Adipocyte (in vitro differentiated cells): ENCODE measurements around the gene PPM1A.

Source experiments
- DNase-seq: peaks from one replicate; pipeline ENCODE4 v3.0.0-alpha.2; 2015; ENCODE audit warnings: low read depth
- H3K27me3 ChIP-seq: replicated peaks from 2 replicates; pipeline ENCODE4 v1.7.0; 2013; ENCODE audit warnings: mild to moderate bottlenecking, low read length, moderate library complexity; ENCODE audit not compliant: control insufficient read depth, insufficient read depth
- H3K36me3 ChIP-seq: 2 replicates; pipeline ENCODE4 v1.7.0; 2013; ENCODE audit warnings: low read length, mild to moderate bottlenecking, moderate library complexity; ENCODE audit not compliant: control insufficient read depth, insufficient read depth, severe bottlenecking
- H3K4me1 ChIP-seq: 2 replicates; pipeline ENCODE4 v1.7.0; 2013; ENCODE audit warnings: mild to moderate bottlenecking, low read length, moderate library complexity; ENCODE audit not compliant: control insufficient read depth, insufficient read depth
- H3K4me3 ChIP-seq: 2 replicates; pipeline ENCODE4 v1.7.0; 2013; ENCODE audit warnings: mild to moderate bottlenecking, low read length, moderate library complexity
- H3K9ac ChIP-seq: 2 replicates; pipeline ENCODE4 v1.7.0; 2013; ENCODE audit warnings: mild to moderate bottlenecking, low read length, moderate library complexity
- H3K9me3 ChIP-seq: 2 replicates; pipeline ENCODE4 v1.7.0; 2013; ENCODE audit warnings: mild to moderate bottlenecking, low read length, moderate library complexity; ENCODE audit not compliant: control insufficient read depth

Gene PPM1A

DNA sequence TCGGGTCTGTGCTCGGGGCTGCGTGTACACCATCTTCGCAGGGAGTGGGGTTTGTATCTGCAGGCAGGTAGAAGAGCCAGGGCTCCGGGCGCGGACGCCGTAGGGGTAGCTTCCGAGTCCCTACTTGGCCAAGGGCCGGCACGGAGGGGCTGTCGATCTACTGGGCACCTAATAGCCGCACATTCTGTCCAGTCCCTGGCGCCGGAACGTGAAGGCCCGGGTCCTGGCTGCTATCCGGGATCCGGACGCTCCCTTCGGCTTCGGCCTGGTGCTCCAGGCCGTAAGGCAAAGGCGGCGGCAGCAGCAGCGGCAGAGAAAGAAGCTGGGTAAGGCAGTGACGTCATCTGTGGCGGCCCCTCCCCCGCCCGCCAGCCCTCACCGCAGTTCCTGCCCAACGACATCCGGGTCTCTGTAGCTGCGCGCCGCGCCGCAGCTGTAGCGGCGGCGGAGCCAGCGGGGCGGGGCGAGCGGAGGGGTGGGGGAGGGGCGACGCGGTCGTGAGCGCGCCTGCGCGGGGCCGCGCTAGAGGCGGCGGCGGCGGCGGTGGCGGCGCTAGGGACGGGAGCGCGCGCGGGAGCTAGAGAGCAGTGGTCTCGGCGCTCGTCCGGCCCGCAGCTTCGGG is at the start of gene PPM1A:
TSS of gene PPM1A (plus strand) at position 525 of the 622 bp plus-strand sequence. CDS start 33,483 bp downstream, outside the sequence.
- H3K4me3 ChIP-seq, result peak within 1 kb of the TSS; percentile 96
- H3K9me3 ChIP-seq, result no peaks in the 10 kb centered on the region
- H3K36me3 ChIP-seq, result no peaks in the 10 kb centered on the region
- DNase-seq, result peak; percentile 96
- peaks cover 33% of the 10 kb centered on the region for H3K4me1 ChIP-seq
- peak within 1 kb of the TSS; percentile 97 for H3K9ac ChIP-seq
- no peaks in the 10 kb centered on the region for H3K27me3 ChIP-seq

DNA sequence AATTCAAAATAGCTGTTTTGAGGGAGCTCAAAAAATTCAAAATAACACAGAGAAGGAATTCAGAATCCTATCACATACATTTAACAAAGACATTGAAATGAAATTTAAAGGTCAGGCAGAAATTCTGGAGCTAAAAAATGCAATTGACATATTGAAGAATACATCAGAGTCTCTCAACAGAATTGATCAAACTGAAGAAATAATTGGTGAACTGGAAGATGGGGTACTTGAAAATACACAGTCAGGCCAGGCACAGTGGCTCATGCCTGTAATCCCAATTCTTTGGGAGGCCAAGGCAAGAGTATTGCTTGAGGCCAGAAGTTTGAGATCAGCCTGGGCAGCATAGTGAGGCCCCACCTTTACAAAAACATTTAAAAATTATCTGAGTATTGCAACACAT is 49.7 kb upstream of the PPM1A start:
- no peaks in the 10 kb centered on the region for H3K27me3 ChIP-seq
- H3K9ac ChIP-seq, result no peak overlapping the region
- no peak for DNase-seq
- H3K9me3 ChIP-seq, result peaks cover 9% of the 10 kb centered on the region
- peaks cover 5% of the 10 kb centered on the region for H3K4me1 ChIP-seq
- H3K36me3 ChIP-seq, result no peaks in the 10 kb centered on the region
- H3K4me3 ChIP-seq, result no peak overlapping the region

DNA sequence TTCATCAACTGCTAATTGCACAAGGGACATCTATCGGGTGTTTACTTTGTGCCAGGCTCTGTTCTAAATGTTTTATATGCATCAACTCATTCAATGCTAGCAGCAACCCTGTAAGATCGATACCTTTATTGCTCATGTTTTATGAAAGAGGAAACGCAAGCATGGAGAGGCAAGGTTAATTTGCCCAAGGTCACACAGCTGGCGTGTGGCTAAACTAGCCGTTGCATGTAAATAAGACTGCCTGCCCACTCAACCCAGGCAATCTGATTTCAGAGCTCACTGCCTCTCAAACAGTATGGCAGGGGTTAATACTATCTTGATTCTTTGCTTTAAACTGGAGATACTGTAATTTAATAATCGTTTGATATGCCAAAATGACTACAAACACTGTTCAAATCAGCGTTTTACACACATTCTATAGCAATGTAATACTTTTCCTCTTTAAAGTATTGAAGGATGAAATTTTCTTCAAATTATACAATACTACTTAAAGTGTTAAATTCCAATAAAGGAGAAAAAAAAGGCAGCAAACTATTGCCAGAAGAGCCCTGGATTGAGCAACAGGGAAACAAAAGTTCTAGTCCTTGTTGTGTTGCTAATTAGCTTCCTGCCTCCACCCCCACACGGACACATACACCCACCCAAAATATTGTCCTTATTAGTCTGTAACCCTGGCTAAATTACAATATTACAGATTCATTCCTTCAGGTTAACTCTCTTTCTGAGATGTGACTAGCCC is 44.7 kb upstream of the PPM1A start:
- no peaks in the 10 kb centered on the region for H3K36me3 ChIP-seq
- no peak for DNase-seq
- H3K9ac ChIP-seq, result no peak overlapping the region
- peaks cover 4% of the 10 kb centered on the region for H3K27me3 ChIP-seq
- H3K4me1 ChIP-seq, result peaks cover 8% of the 10 kb centered on the region
- peaks cover 9% of the 10 kb centered on the region for H3K9me3 ChIP-seq
- no peak overlapping the region for H3K4me3 ChIP-seq

DNA sequence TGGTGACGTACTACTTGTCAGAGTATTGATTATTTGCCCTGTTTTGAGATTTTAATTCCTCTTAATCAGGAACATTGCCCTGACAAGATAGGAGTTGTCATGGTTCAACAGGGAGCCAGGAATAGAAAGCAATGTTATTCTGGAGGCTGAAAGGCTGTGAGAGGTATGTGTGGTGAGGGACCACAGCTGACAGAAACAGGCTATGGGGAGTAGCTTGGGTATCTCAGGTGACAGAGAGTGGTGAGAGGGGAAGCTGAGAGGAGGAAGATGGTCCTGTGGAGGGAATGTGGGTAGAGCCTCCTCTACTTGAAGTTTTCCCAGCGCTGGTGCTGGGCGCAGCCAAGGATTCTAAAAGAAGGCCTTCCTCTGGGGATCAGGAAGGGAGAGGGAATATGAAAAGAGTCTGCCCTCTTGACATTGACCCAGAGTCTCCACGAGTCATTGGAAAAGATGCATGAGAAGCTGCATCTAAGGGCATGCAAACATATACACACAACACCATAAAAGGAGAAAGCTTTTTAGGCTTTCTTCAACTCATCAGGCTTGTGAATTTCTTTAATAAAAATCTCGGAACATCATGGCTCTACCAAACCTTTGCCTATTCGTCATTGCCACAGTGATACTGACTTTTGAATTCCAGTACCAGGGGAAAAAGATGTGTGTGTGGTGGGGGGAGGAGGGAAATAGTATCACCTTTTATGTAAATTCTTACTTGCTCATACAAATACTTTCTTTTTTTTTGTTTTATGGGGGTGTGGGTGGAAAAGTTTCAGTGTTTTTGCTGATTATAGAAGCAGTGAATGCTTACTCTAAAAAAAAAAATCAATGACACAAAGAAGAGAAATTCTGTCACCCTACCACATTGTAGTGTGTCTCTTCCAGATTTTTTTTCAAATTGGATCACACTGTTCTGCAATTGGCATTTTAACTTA is 43.9 kb upstream of the PPM1A start:
- Histone ChIP-seq H3K9ac (no peak overlapping the region), H3K4me1 (peaks cover 8% of the 10 kb centered on the region), H3K4me3 (no peak overlapping the region), H3K27me3 (peaks cover 4% of the 10 kb centered on the region), H3K36me3 (no peaks in the 10 kb centered on the region), H3K9me3 (peaks cover 1% of the 10 kb centered on the region)
- no peak for DNase-seq

DNA sequence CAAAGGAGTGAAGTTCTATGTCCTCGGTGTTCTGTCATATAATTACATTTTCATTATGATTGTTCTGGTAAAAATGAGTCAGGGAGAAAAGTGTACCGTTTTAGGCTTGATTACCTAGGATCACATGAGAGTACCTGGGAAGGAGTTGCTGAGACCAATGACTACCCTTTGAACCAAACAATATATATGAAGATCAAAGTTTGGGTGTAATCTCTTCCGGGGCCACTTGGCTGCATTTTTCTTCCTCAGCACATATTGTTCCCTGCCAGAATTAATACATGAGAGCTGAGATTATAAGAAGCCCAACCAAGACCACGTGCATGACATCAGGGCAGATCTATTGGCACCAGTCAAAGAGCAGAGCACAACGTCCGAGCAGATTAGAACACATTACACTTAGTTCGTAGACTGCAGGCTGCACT is 42.8 kb upstream of the PPM1A start:
- no peaks in the 10 kb centered on the region for H3K9me3 ChIP-seq
- H3K36me3 ChIP-seq, result no peaks in the 10 kb centered on the region
- DNase-seq, result no peak
- peaks cover 4% of the 10 kb centered on the region for H3K27me3 ChIP-seq
- H3K4me3 ChIP-seq, result no peak overlapping the region
- peaks cover 8% of the 10 kb centered on the region for H3K4me1 ChIP-seq
- H3K9ac ChIP-seq, result no peak overlapping the region

DNA sequence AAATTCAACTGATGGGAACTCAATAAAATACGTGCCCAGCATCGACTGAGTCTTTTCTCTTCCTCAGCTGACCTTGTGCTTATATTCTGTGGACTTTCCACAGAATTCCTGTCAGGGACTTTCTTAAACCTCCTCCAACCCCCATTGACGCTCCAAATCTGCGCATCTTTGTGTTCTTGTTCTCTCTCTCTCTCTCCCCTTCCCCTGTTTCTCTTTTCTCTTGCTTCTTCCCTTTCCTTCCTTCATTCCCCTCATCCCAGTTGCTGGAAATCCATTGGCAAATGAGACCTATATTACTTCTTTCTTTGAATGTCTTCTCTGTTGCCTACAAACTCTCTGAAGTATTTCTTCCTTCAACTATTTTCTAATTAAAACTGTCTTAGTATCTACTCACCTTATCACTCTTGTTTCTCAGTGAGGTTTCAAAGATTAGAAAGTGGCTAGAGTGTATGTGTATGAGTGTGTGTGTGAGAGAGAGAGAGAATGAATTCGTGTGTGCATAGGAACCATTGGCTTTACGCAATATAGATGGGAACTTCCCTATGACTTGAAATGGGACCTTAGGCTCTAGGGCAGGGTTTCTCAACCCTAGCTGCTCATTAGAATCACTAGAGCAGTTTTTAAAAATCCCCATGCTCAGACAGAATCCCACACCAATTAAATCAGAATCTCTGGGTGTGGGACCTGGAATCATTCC is 42.0 kb upstream of the PPM1A start:
- H3K27me3 ChIP-seq, result peaks cover 4% of the 10 kb centered on the region
- H3K4me1 ChIP-seq, result peaks cover 8% of the 10 kb centered on the region
- H3K4me3 ChIP-seq, result no peak overlapping the region
- H3K9ac ChIP-seq, result no peak overlapping the region
- no peaks in the 10 kb centered on the region for H3K36me3 ChIP-seq
- no peak for DNase-seq
- no peaks in the 10 kb centered on the region for H3K9me3 ChIP-seq

DNA sequence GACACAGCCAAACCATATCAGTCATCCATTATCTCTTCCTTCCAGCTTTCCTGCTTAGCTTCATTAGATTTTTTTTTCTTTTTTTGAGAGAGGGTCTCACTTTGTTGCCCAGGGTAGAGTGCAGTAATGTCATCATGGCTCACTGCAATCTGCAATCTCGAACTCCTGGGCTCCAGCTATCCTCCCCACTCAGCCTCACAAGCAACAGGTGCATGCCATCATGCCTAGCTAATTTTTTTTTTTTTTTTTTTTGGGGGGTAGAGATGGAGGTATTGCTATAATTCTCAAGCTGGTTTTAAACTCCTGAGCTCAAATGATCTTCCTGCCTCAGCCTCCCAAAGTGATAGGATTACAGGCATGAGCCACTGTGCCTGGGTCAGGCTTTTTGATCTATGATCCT is 38.3 kb upstream of the PPM1A start:
- Histone ChIP-seq H3K36me3 (no peaks in the 10 kb centered on the region), H3K4me3 (no peak overlapping the region), H3K4me1 (no peaks in the 10 kb centered on the region), H3K9me3 (no peaks in the 10 kb centered on the region), H3K9ac (no peak overlapping the region), H3K27me3 (peaks cover 4% of the 10 kb centered on the region)
- DNase-seq, result no peak

DNA sequence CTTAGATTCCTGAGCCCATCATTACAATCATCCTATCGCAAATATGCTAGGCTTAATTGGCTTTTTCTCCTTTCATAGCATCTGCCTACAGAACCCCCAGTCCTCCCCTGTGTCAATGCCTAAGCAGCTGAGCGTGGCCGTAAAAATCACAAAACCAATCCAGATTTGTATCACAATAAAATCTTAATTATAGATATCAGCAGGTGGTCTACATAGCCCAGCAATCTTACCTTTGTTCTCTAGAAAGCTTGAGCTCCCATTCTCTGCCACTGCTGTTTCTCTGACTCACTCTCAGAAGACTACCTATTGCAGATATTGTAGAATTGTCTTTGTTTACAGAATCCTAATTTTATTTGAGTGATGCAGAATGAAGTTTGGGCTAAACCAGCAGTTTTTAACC is 37.9 kb upstream of the PPM1A start:
- DNase-seq, result no peak
- H3K9ac ChIP-seq, result no peak overlapping the region
- no peaks in the 10 kb centered on the region for H3K9me3 ChIP-seq
- H3K4me1 ChIP-seq, result no peaks in the 10 kb centered on the region
- no peaks in the 10 kb centered on the region for H3K36me3 ChIP-seq
- H3K27me3 ChIP-seq, result peaks cover 4% of the 10 kb centered on the region
- H3K4me3 ChIP-seq, result no peak overlapping the region

DNA sequence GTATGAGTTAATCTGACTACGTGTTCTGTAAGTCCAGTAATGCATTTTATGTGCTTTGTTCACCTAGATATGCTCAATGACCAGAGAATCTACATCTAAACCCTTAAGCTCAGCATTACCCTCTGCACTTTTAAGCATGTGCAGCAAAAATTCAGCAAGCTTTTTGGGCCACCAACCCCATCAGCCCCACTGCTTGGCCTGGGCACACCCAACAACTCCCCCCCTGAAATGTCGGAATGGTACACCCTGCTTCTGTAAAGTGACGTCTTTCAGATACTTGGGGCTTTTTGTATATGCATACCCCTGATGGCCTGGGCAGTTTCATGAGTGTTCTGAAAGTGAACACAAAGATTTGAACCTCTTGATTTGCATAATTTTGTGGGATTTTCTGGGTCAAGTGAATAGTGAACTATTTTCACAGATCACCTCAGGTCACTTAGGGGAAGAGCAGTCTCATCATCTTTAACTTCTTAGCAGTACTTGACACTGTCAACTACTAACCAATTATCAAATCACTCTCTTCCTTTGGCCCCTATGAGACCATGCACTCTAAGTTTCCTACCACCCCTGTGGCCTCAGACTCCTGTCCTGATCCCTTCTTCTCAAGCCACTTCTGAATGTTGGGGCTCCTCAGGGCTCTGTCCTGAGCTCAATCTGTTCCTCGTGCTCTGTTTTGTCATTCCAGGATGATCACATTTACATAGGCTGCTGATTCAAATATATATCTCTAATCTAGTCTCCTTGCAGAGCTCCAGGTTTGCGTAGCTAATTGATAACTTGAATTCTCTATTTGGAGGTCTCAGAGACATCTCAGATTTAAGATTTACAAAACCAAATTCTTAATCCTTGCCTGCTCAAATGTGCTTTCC is 36.3 kb upstream of the PPM1A start:
- Histone ChIP-seq H3K36me3 (no peaks in the 10 kb centered on the region), H3K4me1 (no peaks in the 10 kb centered on the region), H3K27me3 (peaks cover 4% of the 10 kb centered on the region), H3K9me3 (no peaks in the 10 kb centered on the region), H3K9ac (no peak overlapping the region), H3K4me3 (no peak overlapping the region)
- DNase-seq, result no peak

DNA sequence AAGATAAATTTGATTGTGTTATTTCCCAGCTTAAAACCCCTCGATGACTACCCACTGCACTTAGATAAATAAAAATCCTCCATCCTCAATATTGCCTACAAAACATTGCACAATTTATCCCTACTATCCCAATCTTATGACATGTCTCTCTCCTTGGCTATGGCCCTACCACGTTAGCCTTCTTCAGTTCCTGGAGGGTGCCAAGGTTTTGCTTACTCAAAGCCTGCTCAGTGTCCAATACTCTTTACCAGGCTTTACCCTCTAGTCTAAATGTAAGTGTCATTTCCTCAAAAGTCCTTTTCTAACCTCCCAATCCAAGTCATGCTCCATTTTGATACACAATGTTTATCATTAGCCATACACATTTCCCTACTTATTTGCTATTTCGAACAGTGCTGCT is 35.0 kb upstream of the PPM1A start:
- no peak overlapping the region for H3K9ac ChIP-seq
- H3K4me1 ChIP-seq, result no peaks in the 10 kb centered on the region
- no peaks in the 10 kb centered on the region for H3K9me3 ChIP-seq
- H3K4me3 ChIP-seq, result no peak overlapping the region
- no peak for DNase-seq
- no peaks in the 10 kb centered on the region for H3K36me3 ChIP-seq
- no peaks in the 10 kb centered on the region for H3K27me3 ChIP-seq
